Lower leg skin (tissue), 3 donors: Measurements from ENCODE around the gene WDR70.
"Not testable (repeated sequence)": the region's sequence is repeated elsewhere in the genome, so short reads cannot be mapped to it uniquely, and the experiment has no call there.

Experiments
- CTCF ChIP-seq, 3 donors: fragments of 450-650 bp; IDR thresholded peaks; one replicate each; pipeline ENCODE4 v1.5.1; 2016; ENCODE audit warnings: antibody characterized with exemption in 3 of 3, mild to moderate bottlenecking in 3 of 3, moderate library complexity in 2 of 3
- POLR2A ChIP-seq, 2 donors: fragments of 450-650 bp; IDR thresholded peaks; one replicate each; pipeline ENCODE4 v1.6.1; 2016 to 2017; ENCODE audit warnings: antibody characterized with exemption in 2 of 2, mild to moderate bottlenecking in 1 of 2, moderate library complexity in 1 of 2

GRCh38 chr5:37694333-37694732 lies 315.2 kb downstream of the WDR70 start:
- TF ChIP-seq POLR2A, CTCF (IDR thresholded peaks at IDR 0.05): not testable (repeated sequence)
